Measurements from ENCODE around the gene CDKL5. TPM values are rescaled to one million over a fixed set of nuclear protein-coding genes. Genes with fewer than 3 reads are reported as not detected.
"Not testable (repeated sequence)": the region's sequence is repeated elsewhere in the genome, so short reads cannot be mapped to it uniquely, and the experiment has no call there.

The CDKL5 gene
- total RNA-seq, 1 donor from 2014 or later, result 0.45 TPM

DNA sequence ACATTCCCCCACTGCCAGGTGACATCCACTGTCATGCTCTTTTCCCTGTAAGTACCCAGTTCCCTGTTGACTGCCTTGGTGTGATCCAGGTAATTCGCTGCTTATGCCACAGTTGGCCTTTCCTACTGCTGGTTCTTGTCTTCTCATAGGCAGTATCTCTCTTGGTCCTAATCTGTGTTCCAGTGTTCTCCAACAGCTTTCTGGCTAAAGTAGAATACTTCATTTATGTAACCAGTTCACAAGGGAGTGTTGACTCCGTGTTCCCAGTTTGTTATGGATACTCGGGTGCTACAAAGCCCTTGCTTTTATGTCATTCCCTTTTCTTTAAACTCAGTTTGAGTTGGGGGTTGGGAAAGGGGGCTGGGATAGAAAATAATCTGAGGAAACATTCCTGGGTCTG, 148.1 kb downstream of the CDKL5 start:
- intact Hi-C loops (cut with micrococcal nuclease), result no loop called here

DNA sequence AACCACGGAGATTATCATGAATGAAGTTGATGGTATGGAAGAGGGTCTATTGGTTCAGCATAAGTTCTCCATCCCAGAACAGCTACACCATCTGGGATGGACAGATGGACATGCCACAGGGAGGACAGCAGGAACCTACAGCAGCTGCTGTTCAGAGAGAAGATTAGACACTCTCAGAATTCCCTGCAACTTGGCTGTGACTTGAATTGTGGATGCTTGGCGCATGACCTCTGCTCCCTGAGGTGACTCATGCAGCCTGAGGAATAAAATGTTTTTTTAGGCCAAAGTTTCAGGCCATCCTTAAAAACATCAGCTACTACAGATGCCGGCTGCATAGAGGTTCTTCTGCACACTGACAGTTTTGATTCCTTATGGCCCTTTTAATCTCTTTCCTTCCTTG, 149.2 kb downstream of the CDKL5 start:
- intact Hi-C loops (cut with micrococcal nuclease), result no loop called here

GRCh38 chrX:18575744-18576143, 150.3 kb downstream of the CDKL5 start:
- intact Hi-C loops (cut with micrococcal nuclease), result no loop called here

- intact Hi-C loops (cut with micrococcal nuclease), result no loop called here
These were observed 152.0 kb downstream of the CDKL5 start for GRCh38 chrX:18577400-18577799.

- intact Hi-C loops (cut with micrococcal nuclease), result no loop called here
These were observed 153.1 kb downstream of the CDKL5 start for GRCh38 chrX:18578546-18578945.

- intact Hi-C loops (cut with micrococcal nuclease), result no loop called here
These were observed 154.1 kb downstream of the CDKL5 start for GRCh38 chrX:18579495-18579894.

DNA sequence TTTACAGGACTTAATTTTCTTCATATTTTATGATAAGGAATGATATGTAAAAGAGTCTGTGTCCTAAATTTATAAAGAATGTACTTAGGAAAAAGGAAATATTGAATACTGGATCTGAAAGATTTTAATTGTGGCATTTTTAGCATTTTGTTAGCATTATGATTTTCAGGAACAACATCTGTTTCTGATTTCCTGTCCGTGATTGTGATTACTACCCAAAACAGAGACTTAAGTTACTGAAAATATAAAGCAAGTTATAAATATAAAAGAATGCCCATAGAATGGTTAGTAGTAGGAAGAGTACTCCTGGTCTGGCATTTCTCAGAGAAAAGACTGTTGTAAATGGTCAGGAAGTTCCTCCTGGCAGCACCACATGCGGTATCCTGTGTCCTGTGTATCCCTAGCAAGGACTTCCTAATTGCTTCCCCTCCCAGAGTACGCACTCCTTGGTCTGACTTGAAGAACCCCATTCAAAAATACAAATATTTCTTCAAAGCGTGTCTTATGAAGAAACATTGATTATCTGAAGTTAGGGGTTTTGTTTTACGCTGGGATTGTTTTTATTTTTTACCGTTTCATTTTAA, 157.6 kb downstream of the CDKL5 start:
- intact Hi-C loops (cut with micrococcal nuclease), result no loop called here

DNA sequence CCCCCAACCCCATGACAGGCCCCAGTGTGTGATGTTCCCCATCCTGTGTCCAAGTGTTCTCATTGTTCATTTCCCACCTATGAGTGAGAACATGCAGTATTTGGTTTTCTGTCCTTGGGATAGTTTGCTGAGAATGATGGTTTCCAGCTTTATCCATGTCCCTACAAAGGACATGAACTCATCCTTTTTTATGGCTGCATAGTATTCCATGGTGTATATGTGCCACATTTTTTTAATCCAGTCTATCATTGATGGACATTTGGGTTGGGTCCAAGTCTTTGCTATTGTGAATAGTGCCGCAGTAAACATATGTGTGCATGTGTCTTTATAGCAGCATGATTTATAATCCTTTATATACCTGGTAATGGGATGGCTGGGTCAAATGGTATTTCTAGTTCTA, 163.9 kb downstream of the CDKL5 start:
- intact Hi-C loops (cut with micrococcal nuclease), result not testable (repeated sequence)

DNA sequence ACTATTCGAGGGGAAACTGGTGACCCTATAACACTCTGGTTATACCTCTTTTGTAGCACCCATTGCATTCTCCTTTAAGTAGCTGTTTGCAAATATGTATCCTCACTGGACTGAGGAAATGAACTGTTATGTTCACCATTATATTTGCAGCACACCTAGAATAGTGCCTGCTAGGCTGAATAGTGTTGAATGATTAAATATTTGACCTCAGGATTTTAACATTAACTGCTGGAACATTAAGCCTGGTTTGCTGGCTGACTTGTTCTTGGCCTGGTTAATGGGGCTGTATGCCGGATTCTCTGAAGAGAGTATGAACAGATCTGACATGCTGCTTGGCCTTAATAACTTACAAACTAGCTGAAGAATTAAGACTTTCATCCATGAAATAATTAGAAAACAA, 166.4 kb downstream of the CDKL5 start:
- intact Hi-C loops (cut with micrococcal nuclease), result no loop called here

DNA sequence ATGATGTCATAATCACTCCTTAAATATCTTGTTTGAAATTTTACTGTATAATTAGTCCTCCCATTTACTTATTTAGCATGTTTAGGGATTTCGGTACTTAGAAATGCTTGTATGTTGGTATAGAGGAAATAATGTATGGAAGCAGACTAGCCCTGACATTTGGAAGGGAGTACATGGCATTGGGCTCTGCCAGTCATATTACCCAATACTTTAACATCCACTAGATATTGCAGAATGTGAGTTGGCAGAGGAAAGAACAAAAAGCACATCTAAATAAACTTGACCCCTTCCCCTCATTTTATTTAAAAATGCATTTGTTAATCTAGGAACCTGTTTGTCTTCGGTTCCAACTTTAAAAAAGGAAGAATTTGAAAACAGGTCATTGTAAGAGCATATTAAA, 168.7 kb downstream of the CDKL5 start:
- intact Hi-C loops (cut with micrococcal nuclease), result no loop called here

DNA sequence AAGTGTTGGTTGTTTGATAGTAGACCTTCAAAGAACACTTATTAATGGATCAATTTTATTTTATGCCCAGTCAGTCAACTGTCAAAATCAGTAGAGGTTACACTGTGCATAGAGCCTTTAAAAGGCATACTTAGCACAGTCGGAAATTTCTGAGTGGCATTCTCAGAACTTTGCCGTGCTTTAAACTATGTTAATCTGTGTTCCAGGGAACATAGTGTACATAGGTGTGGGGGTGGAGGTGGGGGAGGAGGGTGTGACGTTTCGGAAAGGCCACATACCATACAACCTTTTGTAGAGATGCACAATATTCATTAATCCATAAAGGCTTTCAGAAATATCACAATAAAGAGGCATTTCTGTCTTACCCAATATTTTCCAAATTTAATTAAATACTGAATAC, 170.7 kb downstream of the CDKL5 start:
- intact Hi-C loops (cut with micrococcal nuclease), result no loop called here

DNA sequence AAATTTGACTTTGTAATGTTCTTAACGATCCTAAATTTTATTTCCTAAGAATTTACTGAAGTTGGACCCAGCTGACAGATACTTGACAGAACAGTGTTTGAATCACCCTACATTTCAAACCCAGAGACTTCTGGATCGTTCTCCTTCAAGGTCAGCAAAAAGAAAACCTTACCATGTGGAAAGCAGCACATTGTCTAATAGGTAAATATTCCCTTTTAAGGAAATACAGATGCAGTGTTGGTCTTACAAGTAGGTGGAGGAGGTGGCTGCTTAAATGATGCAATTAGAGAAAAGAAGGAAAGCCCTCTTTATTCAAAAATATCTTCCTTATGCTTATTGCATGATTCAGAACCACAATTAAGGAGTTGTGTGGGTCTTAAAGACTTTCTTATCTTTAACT, 173.0 kb downstream of the CDKL5 start:
- intact Hi-C loops (cut with micrococcal nuclease), result no loop called here

DNA sequence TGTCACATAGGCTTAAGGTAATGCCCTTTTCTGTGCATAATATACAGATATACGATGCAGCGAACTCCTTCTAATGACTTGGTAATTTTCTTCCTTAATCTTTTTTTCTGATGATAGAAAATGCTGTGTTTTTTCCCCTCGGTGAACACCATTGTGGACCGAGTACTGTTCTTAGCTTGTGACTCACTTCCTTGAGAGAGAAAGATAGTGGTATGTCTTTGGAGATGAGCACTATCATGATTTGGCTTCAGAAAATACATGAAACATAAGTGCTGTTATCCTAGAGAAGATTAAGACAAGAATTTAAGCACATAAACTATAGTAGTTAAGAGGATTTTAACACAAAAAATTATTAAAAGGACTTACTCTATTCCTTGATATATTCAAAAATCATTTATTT, 182.6 kb downstream of the CDKL5 start:
- intact Hi-C loops (cut with micrococcal nuclease), result no loop called here

DNA sequence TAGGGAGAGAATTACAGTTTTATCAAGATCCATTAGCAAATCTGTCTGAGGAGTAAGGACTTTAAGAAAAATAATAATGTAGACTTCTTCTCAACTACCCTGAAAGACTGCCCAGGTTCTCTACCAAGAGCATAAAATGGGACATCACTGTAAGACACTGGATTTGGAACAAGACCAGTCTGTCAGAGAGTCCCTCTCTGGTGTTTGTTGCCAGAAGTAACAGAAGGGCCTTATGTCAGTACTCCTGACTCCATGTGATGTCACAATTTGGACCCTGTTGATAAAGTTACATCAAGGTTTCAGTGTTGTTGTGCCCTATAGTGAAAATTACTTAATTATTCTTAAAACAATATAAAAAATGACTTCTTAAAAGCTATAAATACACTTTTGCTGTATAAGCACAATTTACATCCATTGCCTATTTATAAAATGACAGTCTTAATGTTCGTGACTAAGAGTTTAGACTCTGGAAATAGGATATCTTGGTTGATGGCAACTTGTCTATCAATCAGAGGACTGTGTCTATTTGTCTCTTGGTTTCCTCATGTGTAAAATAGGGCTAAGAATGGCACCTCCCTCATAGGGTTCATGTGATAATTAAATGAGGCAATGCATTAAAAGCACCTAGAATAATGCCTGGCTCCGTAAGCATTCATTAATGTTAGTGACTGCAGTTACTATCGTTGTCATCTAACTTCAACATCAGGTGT, 188.7 kb downstream of the CDKL5 start:
- intact Hi-C loops (cut with micrococcal nuclease), result no loop called here

- intact Hi-C loops (cut with micrococcal nuclease), result no loop called here
These were observed 191.4 kb downstream of the CDKL5 start for GRCh38 chrX:18616688-18617406.

GRCh38 chrX:18617407-18617750, 192.0 kb downstream of the CDKL5 start:
- intact Hi-C loops (cut with micrococcal nuclease), result no loop called here

GRCh38 chrX:18619288-18619687, 193.9 kb downstream of the CDKL5 start:
- intact Hi-C loops (cut with micrococcal nuclease), result no loop called here

DNA sequence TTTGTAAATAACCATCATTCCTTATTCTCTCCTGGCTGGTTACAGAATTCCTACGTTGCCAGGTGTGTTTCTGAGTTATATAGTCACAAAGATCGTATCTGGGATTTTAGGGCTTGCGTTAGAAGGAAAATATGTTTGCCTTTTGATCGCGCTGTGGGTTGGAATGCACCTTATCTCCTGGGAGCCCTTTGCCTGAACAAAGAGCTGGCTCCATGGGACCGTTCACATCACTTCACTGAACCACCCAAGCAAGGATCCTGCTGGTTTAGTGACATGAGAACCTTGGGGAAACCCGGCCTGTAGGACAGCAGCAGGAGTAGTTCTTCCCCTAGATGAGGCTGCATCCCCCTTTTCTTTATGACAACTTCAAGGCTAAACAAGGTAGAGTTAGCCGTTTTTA, 194.9 kb downstream of the CDKL5 start:
- intact Hi-C loops (cut with micrococcal nuclease), result no loop called here

GRCh38 chrX:18624599-18624998, 199.2 kb downstream of the CDKL5 start:
- intact Hi-C loops (cut with micrococcal nuclease), result no loop called here

DNA sequence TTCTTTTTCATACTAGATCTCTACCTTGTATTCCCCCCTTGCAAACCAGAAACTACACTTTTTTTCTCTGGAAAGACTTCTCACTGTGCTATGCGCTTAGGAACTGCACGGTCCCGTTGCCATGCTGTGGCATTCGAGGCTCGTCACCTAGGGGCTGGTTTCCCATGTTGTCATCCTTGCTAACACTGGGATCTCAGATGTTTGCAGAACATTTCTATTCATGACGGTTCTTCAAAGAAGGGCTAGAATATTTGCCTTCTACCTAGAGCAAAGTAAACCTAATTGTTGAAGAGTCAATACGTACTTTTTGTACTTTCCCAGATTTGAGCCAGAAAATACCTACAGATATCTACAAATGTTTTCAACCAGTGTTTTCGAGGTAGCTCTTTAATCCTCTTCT, 205.5 kb downstream of the CDKL5 start:
- intact Hi-C loops (cut with micrococcal nuclease), result no loop called here

DNA sequence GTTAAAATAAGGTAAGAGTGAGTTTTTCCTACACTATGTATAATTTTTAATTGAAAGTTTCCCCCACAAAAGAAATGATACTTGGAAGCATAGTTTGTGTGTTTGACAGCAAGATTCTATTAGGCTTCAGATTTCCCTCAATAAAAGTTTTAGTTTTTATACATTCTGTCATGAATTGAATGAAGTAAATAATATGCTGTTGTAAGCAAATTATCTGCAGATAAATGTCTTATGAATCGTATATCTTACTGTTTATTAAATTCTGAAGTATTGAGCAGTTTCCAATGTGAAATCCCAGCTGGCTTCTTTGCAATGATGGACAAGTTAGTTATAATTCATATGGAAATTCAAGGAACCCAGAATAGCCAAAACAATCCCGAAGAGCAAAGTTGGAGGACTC, 213.0 kb downstream of the CDKL5 start:
- intact Hi-C loops (cut with micrococcal nuclease), result no loop called here

- intact Hi-C loops (cut with micrococcal nuclease), result no loop called here
These were observed 213.9 kb downstream of the CDKL5 start for GRCh38 chrX:18639280-18639679.

DNA sequence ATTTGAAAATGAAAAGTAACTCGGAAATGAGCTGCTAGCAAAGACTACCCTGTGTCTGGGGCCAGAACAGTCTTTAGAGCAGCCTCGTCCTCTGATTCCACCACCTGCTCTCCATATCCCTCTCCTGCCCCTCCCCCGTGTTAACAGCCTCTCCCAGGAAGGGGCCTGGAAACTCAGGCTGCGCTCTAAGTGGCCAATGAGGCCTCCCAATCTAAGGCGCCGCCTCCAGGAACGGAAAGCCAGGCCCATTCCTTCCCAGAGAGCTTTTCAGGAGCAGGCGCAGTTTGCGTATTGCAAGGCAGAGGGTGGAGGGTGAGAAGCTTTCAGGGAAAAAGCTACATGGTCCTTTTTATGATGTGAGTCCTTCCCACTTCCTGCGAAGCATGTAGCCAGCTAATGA, 215.3 kb downstream of the CDKL5 start:
- intact Hi-C loops (cut with micrococcal nuclease), result no loop called here

Measured in T-helper 2 cell treated with Interferon-gamma antibody and Interleukin-4, amounts not matched to agents 100 ng/mL and 5 ng/mL, for 36 hours (primary cell).